Calu3 (cell line): ENCODE results near the gene FOXN3. TPM values are rescaled to one million over a fixed set of nuclear protein-coding genes. Genes with fewer than 3 reads are reported as not detected.

Experiments used
- BruUV-seq: library from RNA; stranded (reverse); fragments of 400-500 nt; replicated peaks from 2 replicates; lab custom pipeline; 2021; lab: Mats Ljungman, UMichigan
- CTCF ChIA-PET: fragments of 300-600 bp; sonication (Branson Sonifier 250); formaldehyde crosslinking; loops from one replicate; lab custom pipeline; 2022; ENCODE audit warnings: antibody characterized with exemption; lab: Charles Lee
- DNase-seq: peaks from one replicate; pipeline ENCODE4 v3.0.0; 2022
- H3K27ac Mint-ChIP-seq: one replicate; pipeline ENCODE4 v1.8.0; 2022; ENCODE audit warnings: mixed read lengths; ENCODE audit not compliant: unreplicated experiment
- H3K27me3 Mint-ChIP-seq: one replicate; pipeline ENCODE4 v1.8.0; 2022; ENCODE audit warnings: mixed read lengths; ENCODE audit not compliant: unreplicated experiment
- H3K36me3 Mint-ChIP-seq: one replicate; pipeline ENCODE4 v1.8.0; 2022; ENCODE audit warnings: mild to moderate bottlenecking, moderate library complexity, mixed read lengths; ENCODE audit not compliant: insufficient read depth, unreplicated experiment
- H3K4me1 Mint-ChIP-seq: one replicate; pipeline ENCODE4 v1.8.0; 2022; ENCODE audit warnings: mild to moderate bottlenecking, low read depth, mixed read lengths; ENCODE audit not compliant: unreplicated experiment
- H3K4me3 Mint-ChIP-seq: one replicate; pipeline ENCODE4 v1.8.0; 2022; ENCODE audit warnings: mild to moderate bottlenecking, low read depth, moderate library complexity, mixed read lengths; ENCODE audit not compliant: unreplicated experiment
- H3K9me3 Mint-ChIP-seq: one replicate; pipeline ENCODE4 v1.8.0; 2022; ENCODE audit warnings: low read depth, mixed read lengths; ENCODE audit not compliant: unreplicated experiment
- CTCF ChIP-seq: fragments of 200-600 bp; IDR thresholded peaks from one replicate; pipeline ENCODE4 v1.8.0; 2022; ENCODE audit warnings: antibody characterized with exemption; ENCODE audit not compliant: unreplicated experiment
- intact Hi-C: fragments of 100-400 bp; cut with micrococcal nuclease; formaldehyde crosslinking; loops from one replicate; pipeline ENCODE4 v1.10.0; 2022; ENCODE audit not compliant: unreplicated experiment
- total RNA-seq: library from RNA; stranded (reverse); gene quantifications from 2 replicates; pipeline ENCODE4 v1.2.3, GENCODE V29; 2022

Gene FOXN3
- total RNA-seq, 1 experiment from 2014 or later, result 11.8 TPM

DNA sequence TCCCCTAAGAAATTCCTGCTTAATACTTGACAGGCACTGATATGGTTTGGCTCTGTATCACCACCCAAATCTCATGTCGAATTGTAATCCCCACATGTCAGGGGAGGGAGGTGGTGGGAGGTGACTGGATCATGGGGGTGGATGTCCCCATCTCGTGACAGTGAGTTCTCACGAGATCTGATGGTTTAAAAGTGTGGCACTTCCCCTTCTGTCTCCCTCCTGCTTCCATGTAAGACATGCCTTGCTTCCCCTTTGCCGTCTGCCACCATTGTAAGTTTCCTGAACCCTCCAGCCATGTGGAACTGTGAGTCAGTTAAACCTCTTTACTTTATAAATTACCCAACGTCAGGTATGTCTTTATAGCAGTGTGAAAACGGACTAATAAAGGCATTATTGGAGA is 198.0 kb downstream of the FOXN3 start:
- TF ChIP-seq CTCF, result no peak
- Mint-ChIP-seq H3K4me1 (peaks cover 10% of the 10 kb centered on the region), H3K27me3 (no peaks in the 10 kb centered on the region), H3K36me3 (peaks cover 4% of the 10 kb centered on the region), H3K9me3 (no peaks in the 10 kb centered on the region), H3K4me3 (no peak overlapping the region), H3K27ac (no peak overlapping the region)
- intact Hi-C loops, result loop anchor here (10.0 kb wide), 1 partner anchor 196 kb away; the partner anchor contains the start of gene FOXN3
- DNase-seq, result no peak
- BruUV-seq, result no TSS peak
- CTCF ChIA-PET, result no interaction called here

GRCh38 chr14:89217891-89218290 is 199.1 kb downstream of the FOXN3 start:
- no peak for TF ChIP-seq CTCF
- Mint-ChIP-seq H3K4me1 (peaks cover 12% of the 10 kb centered on the region), H3K36me3 (peaks cover 4% of the 10 kb centered on the region), H3K9me3 (no peaks in the 10 kb centered on the region), H3K4me3 (no peak overlapping the region), H3K27me3 (no peaks in the 10 kb centered on the region), H3K27ac (no peak overlapping the region)
- no TSS peak for BruUV-seq
- intact Hi-C loops, result loop anchor here (10.0 kb wide), 1 partner anchor 197 kb away; the partner anchor contains the start of gene FOXN3
- no peak for DNase-seq
- CTCF ChIA-PET, result interaction anchor here (0.7 kb wide), 1 partner anchor 11 kb away, joined by 3 read pairs; no protein-coding TSS in a partner anchor

- Mint-ChIP-seq H3K4me1 (peaks cover 12% of the 10 kb centered on the region), H3K27me3 (no peaks in the 10 kb centered on the region), H3K4me3 (no peak overlapping the region), H3K27ac (no peak overlapping the region), H3K9me3 (no peaks in the 10 kb centered on the region), H3K36me3 (peaks cover 4% of the 10 kb centered on the region)
- no peak for TF ChIP-seq CTCF
- intact Hi-C loops, result loop anchor here (10.0 kb wide), 1 partner anchor 199 kb away; the partner anchor contains the start of gene FOXN3
- no peak for DNase-seq
- no TSS peak for BruUV-seq
- CTCF ChIA-PET, result no interaction called here
Observed at GRCh38 chr14:89215531-89215930, 201.5 kb downstream of the FOXN3 start.

- Mint-ChIP-seq H3K36me3 (peaks cover 4% of the 10 kb centered on the region), H3K4me1 (peaks cover 12% of the 10 kb centered on the region), H3K9me3 (no peaks in the 10 kb centered on the region), H3K27me3 (no peaks in the 10 kb centered on the region), H3K27ac (no peak overlapping the region), H3K4me3 (no peak overlapping the region)
- intact Hi-C loops, result loop anchor here (10.0 kb wide), 1 partner anchor 200 kb away; the partner anchor contains the start of gene FOXN3
- DNase-seq, result no peak
- TF ChIP-seq CTCF, result no peak
- CTCF ChIA-PET, result no interaction called here
- no TSS peak for BruUV-seq
Observed at GRCh38 chr14:89215114-89215513, 201.9 kb downstream of the FOXN3 start.
